ENCODE data around the gene IBTK. TPM values are rescaled to one million over a fixed set of nuclear protein-coding genes. Genes with fewer than 3 reads are reported as not detected.

The IBTK gene
- total and polyA plus RNA-seq, 2 of the 8 experiments (the other 6 are each of a cell fraction or from before 2014, with no cell fraction given), result 4.6 to 24.2 TPM

DNA sequence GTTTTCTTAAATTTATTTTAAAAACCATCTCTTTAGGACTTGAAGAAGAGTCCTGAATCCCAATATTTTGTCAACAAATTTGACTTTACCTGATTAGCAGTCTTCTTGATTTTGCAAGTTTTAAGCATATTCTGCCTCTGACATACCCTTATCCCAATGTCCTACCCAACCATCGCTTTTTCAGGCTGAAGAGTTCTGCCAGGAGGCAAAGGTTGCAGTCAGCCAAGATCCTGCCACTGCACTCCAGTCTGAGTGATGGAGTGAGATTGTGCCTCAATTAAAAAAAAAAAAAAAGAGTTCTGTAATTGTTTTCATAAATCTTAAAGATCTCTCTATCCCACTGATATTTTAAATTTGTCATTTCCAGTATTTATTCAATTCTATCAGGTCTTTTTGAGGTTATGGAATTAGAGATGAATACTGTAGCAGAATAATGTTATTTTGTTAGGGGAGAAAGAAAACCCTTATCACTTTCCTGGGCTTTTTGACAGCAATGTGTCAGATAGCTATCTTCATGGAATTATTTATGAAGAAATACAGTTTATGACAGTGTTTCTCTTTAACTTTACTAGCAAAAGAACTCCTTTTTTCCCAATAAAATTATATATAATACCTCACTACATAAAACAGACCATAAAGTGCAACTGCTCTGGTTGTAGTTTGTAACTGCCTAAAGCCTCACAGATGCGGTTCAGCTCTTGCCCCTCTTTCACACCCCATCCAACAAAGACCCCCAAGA lies 78.2 kb downstream of the IBTK start:
- no peak overlapping the region for H3K4me2 ChIP-seq (ENCODE audit: insufficient read depth in 1 of 2, low read depth in 2 of 2, low read length in 2 of 2)
- no peak overlapping the region for H3K27ac ChIP-seq (ENCODE audit: low read depth, low read length)
- H4K8ac ChIP-seq (ENCODE audit: extremely low read depth, insufficient read depth, low read length), result no peak overlapping the region
- H2BK12ac ChIP-seq (ENCODE audit: low read depth, low read length), result no peak overlapping the region
- no peak overlapping the region for H3K56ac ChIP-seq (replicated peaks; ENCODE audit: insufficient read length, low read depth, low read length)
- no peaks in the 10 kb centered on the region for H3K9me3 ChIP-seq (ENCODE audit: insufficient read depth in 2 of 2, low read depth in 1 of 2, low read length in 1 of 2)
- H3K4ac ChIP-seq (replicated peaks; ENCODE audit: insufficient read length, low read depth, low read length), result no peak overlapping the region
- H2AFZ ChIP-seq (ENCODE audit: low read length), result no peak overlapping the region
- TF ChIP-seq RAD21 (IDR thresholded peaks at IDR 0.05 in 1 of 2, conservative IDR thresholded peaks at IDR 0.05 in 1 of 2; ENCODE audit: low read depth in 2 of 2, low read length in 2 of 2) (no peak), POU5F1 (IDR thresholded peaks at IDR 0.05; ENCODE audit: low read depth, low read length) (no peak), CBX8 (IDR thresholded peaks at IDR 0.05; ENCODE audit: borderline replicate concordance, low read depth, low read length) (no peak), TBP (IDR thresholded peaks at IDR 0.05; ENCODE audit: low read depth, low read length) (no peak), NANOG (IDR thresholded peaks at IDR 0.05; ENCODE audit: insufficient read depth, low read depth, low read length, poor library complexity, severe bottlenecking) (no peak), CREB1 (IDR thresholded peaks at IDR 0.05) (no peak), CHD2 (IDR thresholded peaks at IDR 0.05; ENCODE audit: low read length) (no peak), BACH1 (IDR thresholded peaks at IDR 0.05; ENCODE audit: low read length) (no peak)
- no peak overlapping the region for H2BK120ac ChIP-seq (replicated peaks; ENCODE audit: low read depth, low read length)
- ChIA-PET POLR2A (ENCODE audit: partially characterized antibody) (no interaction called here), CTCF (ENCODE audit: partially characterized antibody) (no interaction called here)
- no peak for DNase-seq (ENCODE audit: low read depth in 1 of 2, low spot score in 2 of 2)
- H4K91ac ChIP-seq (replicated peaks; ENCODE audit: insufficient read length, low read length), result no peak overlapping the region
- H3K14ac ChIP-seq (ENCODE audit: insufficient read length), result no peak overlapping the region
- no peak overlapping the region for H2AK5ac ChIP-seq (ENCODE audit: low read depth, low read length)
- H3K27me3 ChIP-seq (replicated peaks in 1 of 4; ENCODE audit: control insufficient read depth in 3 of 4, extremely low read depth in 1 of 4, insufficient read depth in 3 of 4, low read length in 3 of 4), result no peaks in the 10 kb centered on the region
- no peaks in the 10 kb centered on the region for H3K23me2 ChIP-seq (ENCODE audit: low read depth, low read length)
- H3K4me3 ChIP-seq (ENCODE audit: extremely low read depth in 1 of 4, insufficient read depth in 2 of 4, low read depth in 3 of 4, low read length in 4 of 4), result no peak overlapping the region
- WGBS, 2 experiments (ENCODE audit: extremely low coverage in 1 of 2, insufficient coverage in 1 of 2, insufficient read length in 1 of 2, insufficient replicate concordance in 2 of 2, low coverage in 1 of 2, low lambda C conversion rate in 2 of 2, missing lambda C conversion rate in 1 of 2), result 97% methylated on average over 2 of the region's 2 CpGs; no CpG with 5 or more reads in 1 of the 2 experiments
- H3K23ac ChIP-seq (ENCODE audit: insufficient read length), result no peak overlapping the region
- no peak for FAIRE-seq
- no peak overlapping the region for H3K18ac ChIP-seq (ENCODE audit: extremely low read depth, low read length)
- H3K79me2 ChIP-seq (ENCODE audit: control insufficient read depth in 1 of 2, insufficient read depth in 2 of 2, low read length in 2 of 2), result no peaks in the 10 kb centered on the region
- no peaks in the 10 kb centered on the region for H3K4me1 ChIP-seq (replicated peaks in 1 of 4; ENCODE audit: control insufficient read depth in 3 of 4, insufficient read depth in 4 of 4, low read length in 3 of 4)
- H2BK20ac ChIP-seq (ENCODE audit: low read length), result no peak overlapping the region
- H3K79me1 ChIP-seq (ENCODE audit: low read depth, low read length), result no peaks in the 10 kb centered on the region
- H4K20me1 ChIP-seq (replicated peaks in 1 of 2; ENCODE audit: control insufficient read depth in 1 of 2, insufficient read depth in 2 of 2, low read length in 2 of 2), result no peaks in the 10 kb centered on the region
- H3K36me3 ChIP-seq (ENCODE audit: control insufficient read depth in 2 of 4, insufficient read depth in 4 of 4, low read length in 3 of 4), result peaks cover 0 to 23% (median 8%) of the 10 kb centered on the region in 4 experiments; a peak in 4 of 8 replicates
- H2BK15ac ChIP-seq (ENCODE audit: low read length), result no peak overlapping the region
- H4K5ac ChIP-seq (ENCODE audit: insufficient read length, low read depth, low read length), result no peak overlapping the region
- no peak overlapping the region for H3K9ac ChIP-seq (replicated peaks in 1 of 4; ENCODE audit: extremely low read depth in 1 of 4, low read depth in 3 of 4, low read length in 3 of 4)
- H2BK5ac ChIP-seq (ENCODE audit: low read depth, low read length), result no peak overlapping the region

Measured in H1 (cell line).